Measurements from ENCODE around the gene AHNAK. TPM values are rescaled to one million over a fixed set of nuclear protein-coding genes. Genes with fewer than 3 reads are reported as not detected.

Gene AHNAK
- total and polyA plus RNA-seq, 4 donors: 22.6 to 110 (median 38.1) TPM

- TF ChIP-seq REST (IDR thresholded peaks at IDR 0.05) (no peak), TAF1 (conservative IDR thresholded peaks at IDR 0.05) (no peak), EGR1 (IDR thresholded peaks at IDR 0.05; ENCODE audit: low read depth in 2 of 2) (no peak), RXRA (IDR thresholded peaks at IDR 0.05) (no peak), GABPA (IDR thresholded peaks at IDR 0.05 in 1 of 2, conservative IDR thresholded peaks at IDR 0.05 in 1 of 2) (no peak)
Measured at GRCh38 chr11:62416596-62416995, 130.0 kb downstream of the AHNAK start (continued).

- Histone ChIP-seq H3K27ac (ENCODE audit: low read depth in 1 of 2, low read length in 2 of 2) (no peak overlapping the region), H3K9ac (ENCODE audit: low read depth in 1 of 2, low read length in 2 of 2) (no peak overlapping the region), H3K9me3 (ENCODE audit: control insufficient read depth in 4 of 4, low read length in 3 of 4) (no peaks in the 10 kb centered on the region), H3K4me1 (ENCODE audit: control insufficient read depth in 4 of 4, insufficient read depth in 4 of 4, low read length in 3 of 4) (no peaks in the 10 kb centered on the region), H3K27me3 (ENCODE audit: control insufficient read depth in 4 of 4, insufficient read depth in 4 of 4, low read length in 3 of 4) (no peaks in the 10 kb centered on the region), H3K4me3 (ENCODE audit: low read depth in 1 of 3, low read length in 3 of 3) (no peak overlapping the region), H3K36me3 (ENCODE audit: control insufficient read depth in 4 of 4, insufficient read depth in 3 of 4, low read depth in 1 of 4, low read length in 3 of 4) (no peaks in the 10 kb centered on the region)
- TF ChIP-seq TAF1 (conservative IDR thresholded peaks at IDR 0.05): no peak
- TF ChIP-seq NR2F2 (IDR thresholded peaks at IDR 0.05): peak; percentile 50
- no peak for TF ChIP-seq FOXA1 (IDR thresholded peaks at IDR 0.05)
- 81% methylated on average over 8 of the region's 8 CpGs for WGBS
- DNase-seq (ENCODE audit: low spot score): no peak
Measured at GRCh38 chr11:62413060-62413696, 133.4 kb downstream of the AHNAK start.

DNA sequence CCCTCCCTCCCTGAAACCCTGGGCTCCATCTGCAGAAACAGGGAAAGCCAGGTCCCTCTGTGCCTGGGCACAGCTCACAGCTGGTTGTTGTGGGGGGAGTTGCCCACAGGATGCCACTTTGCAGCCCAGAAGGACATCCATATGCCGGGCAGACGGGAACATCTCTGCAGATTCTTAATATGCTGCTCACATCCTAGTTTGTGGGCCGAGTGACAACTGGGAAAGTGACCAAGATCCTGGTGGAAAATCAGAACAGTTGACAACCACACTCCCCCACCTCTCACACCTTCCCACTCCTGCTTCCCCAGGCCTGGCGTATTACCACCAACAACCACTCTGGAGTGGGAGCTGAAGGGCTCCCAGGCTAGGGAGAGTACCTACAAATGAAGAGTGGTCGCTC, 135.1 kb downstream of the AHNAK start:
- Histone ChIP-seq H3K27ac (ENCODE audit: low read depth in 1 of 2, low read length in 2 of 2) (no peak overlapping the region), H3K36me3 (ENCODE audit: control insufficient read depth in 4 of 4, insufficient read depth in 3 of 4, low read depth in 1 of 4, low read length in 3 of 4) (no peaks in the 10 kb centered on the region), H3K9ac (ENCODE audit: low read depth in 1 of 2, low read length in 2 of 2) (no peak overlapping the region), H3K9me3 (ENCODE audit: control insufficient read depth in 4 of 4, low read length in 3 of 4) (no peaks in the 10 kb centered on the region), H3K4me1 (ENCODE audit: control insufficient read depth in 4 of 4, insufficient read depth in 4 of 4, low read length in 3 of 4) (no peaks in the 10 kb centered on the region), H3K27me3 (ENCODE audit: control insufficient read depth in 4 of 4, insufficient read depth in 4 of 4, low read length in 3 of 4) (no peaks in the 10 kb centered on the region), H3K4me3 (ENCODE audit: low read depth in 1 of 3, low read length in 3 of 3) (no peak overlapping the region)
- WGBS: 91% methylated on average over 5 of the region's 5 CpGs
- no peak for DNase-seq (ENCODE audit: low spot score)
- TF ChIP-seq GABPA (IDR thresholded peaks at IDR 0.05 in 1 of 2, conservative IDR thresholded peaks at IDR 0.05 in 1 of 2) (no peak), CTCF (IDR thresholded peaks at IDR 0.05; ENCODE audit: low read depth, low read length, missing input control) (no peak), HNF4G (IDR thresholded peaks at IDR 0.05) (no peak), FOXA2 (IDR thresholded peaks at IDR 0.05) (no peak), TAF1 (conservative IDR thresholded peaks at IDR 0.05) (no peak)

- no peaks in the 10 kb centered on the region for H3K9me3 ChIP-seq (ENCODE audit: control insufficient read depth in 4 of 4, low read length in 3 of 4)
- DNase-seq (ENCODE audit: low spot score): no peak
- no peak overlapping the region for H3K9ac ChIP-seq (ENCODE audit: low read depth in 1 of 2, low read length in 2 of 2)
- WGBS: 88% methylated on average over 8 of the region's 8 CpGs
- no peaks in the 10 kb centered on the region for H3K27me3 ChIP-seq (ENCODE audit: control insufficient read depth in 4 of 4, insufficient read depth in 4 of 4, low read length in 3 of 4)
- H3K27ac ChIP-seq (ENCODE audit: low read depth in 1 of 2, low read length in 2 of 2): no peak overlapping the region
- no peaks in the 10 kb centered on the region for H3K4me1 ChIP-seq (ENCODE audit: control insufficient read depth in 4 of 4, insufficient read depth in 4 of 4, low read length in 3 of 4)
- H3K4me3 ChIP-seq (ENCODE audit: low read depth in 1 of 3, low read length in 3 of 3): no peak overlapping the region
- no peaks in the 10 kb centered on the region for H3K36me3 ChIP-seq (ENCODE audit: control insufficient read depth in 4 of 4, insufficient read depth in 3 of 4, low read depth in 1 of 4, low read length in 3 of 4)
- TF ChIP-seq CTCF (IDR thresholded peaks at IDR 0.05; ENCODE audit: low read depth, low read length, missing input control) (no peak), FOXA2 (IDR thresholded peaks at IDR 0.05) (no peak), RAD21 (IDR thresholded peaks at IDR 0.05) (no peak), YY1 (IDR thresholded peaks at IDR 0.05) (no peak), RXRA (IDR thresholded peaks at IDR 0.05) (no peak), ZBTB33 (IDR thresholded peaks at IDR 0.05) (no peak), FOXA1 (IDR thresholded peaks at IDR 0.05) (no peak)
- TF ChIP-seq, protein P1, sequence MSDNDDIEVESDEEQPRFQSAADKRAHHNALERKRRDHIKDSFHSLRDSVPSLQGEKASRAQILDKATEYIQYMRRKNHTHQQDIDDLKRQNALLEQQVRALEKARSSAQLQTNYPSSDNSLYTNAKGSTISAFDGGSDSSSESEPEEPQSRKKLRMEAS (IDR thresholded peaks at IDR 0.05): no peak
Measured at GRCh38 chr11:62410972-62411371, 135.6 kb downstream of the AHNAK start.
